Fibroblast of lung (primary cell): ENCODE data around the gene ERCC6L2. TPM values are rescaled to one million over a fixed set of nuclear protein-coding genes. Genes with fewer than 3 reads are reported as not detected.

Experiments used
- DNase-seq, 2 donors: peaks; one replicate each; pipeline versions ENCODE4 v3.0.0 to v3.0.0-alpha.2; 2010; ENCODE audit warnings: low read depth in 2 of 2
- H2AFZ ChIP-seq: 2 replicates; pipeline ENCODE4 v1.5.1; 2012; ENCODE audit warnings: low read length, control low read depth, inconsistent platforms
- H3K27ac ChIP-seq: 2 replicates; pipeline ENCODE4 v1.5.1; 2011; ENCODE audit warnings: low read length, control low read depth; ENCODE audit not compliant: insufficient read depth
- H3K27me3 ChIP-seq: 2 replicates; pipeline ENCODE4 v1.5.1; 2011; ENCODE audit warnings: mild to moderate bottlenecking, low read length; ENCODE audit not compliant: control insufficient read depth, insufficient read depth
- H3K36me3 ChIP-seq: 2 replicates; pipeline ENCODE4 v1.5.1; 2011; ENCODE audit warnings: low read length; ENCODE audit not compliant: control insufficient read depth, insufficient read depth
- H3K4me1 ChIP-seq: 2 replicates; pipeline ENCODE4 v1.5.1; 2011; ENCODE audit warnings: low read length; ENCODE audit not compliant: control insufficient read depth, insufficient read depth; ENCODE audit errors: extremely low read depth
- H3K4me2 ChIP-seq: 2 replicates; pipeline ENCODE4 v1.5.1; 2011; ENCODE audit warnings: low read length, control low read depth; ENCODE audit not compliant: insufficient read depth; ENCODE audit errors: extremely low read depth
- H3K4me3 ChIP-seq, 4 experiments: fragments of 200-600 bp in 1 of 4; sonication (generic) in 1 of 4; replicated peaks in 1 of 4; 2 replicates each; pipeline ENCODE4 v1.5.1; 2011 to 2016; ENCODE audit warnings: low read length in 4 of 4, low read depth in 3 of 4, mild to moderate bottlenecking in 3 of 4, control low read depth in 2 of 4, inconsistent platforms in 1 of 4, mixed read lengths in 1 of 4; ENCODE audit not compliant: insufficient read depth in 1 of 4; ENCODE audit errors: control extremely low read depth in 1 of 4
- H3K79me2 ChIP-seq: 2 replicates; pipeline ENCODE4 v1.5.1; 2012; ENCODE audit warnings: mild to moderate bottlenecking, low read length, inconsistent platforms; ENCODE audit not compliant: control insufficient read depth, insufficient read depth
- H3K9ac ChIP-seq: 2 replicates; pipeline ENCODE4 v1.5.1; 2011; ENCODE audit warnings: mild to moderate bottlenecking, low read length, control low read depth; ENCODE audit not compliant: insufficient read depth
- H3K9me3 ChIP-seq: 2 replicates; pipeline ENCODE4 v1.5.1; 2012; ENCODE audit warnings: low read depth, low read length; ENCODE audit not compliant: control insufficient read depth, insufficient read depth
- H4K20me1 ChIP-seq: 2 replicates; pipeline ENCODE4 v1.5.1; 2011; ENCODE audit warnings: low read length; ENCODE audit not compliant: control insufficient read depth, insufficient read depth; ENCODE audit errors: extremely low read depth
- CTCF ChIP-seq, 2 donors: IDR thresholded peaks in 1 of 2; conservative IDR thresholded peaks in 1 of 2; 1 replicate in 1 of 2; 2 replicates in 1 of 2; pipeline ENCODE4 v1.5.1; 2011 to 2012; ENCODE audit warnings: low read length in 2 of 2, control low read depth in 1 of 2, inconsistent platforms in 1 of 2, low read depth in 1 of 2, mild to moderate bottlenecking in 1 of 2
- EZH2 ChIP-seq: IDR thresholded peaks from 2 replicates; pipeline ENCODE4 v1.5.1; 2012; ENCODE audit warnings: low read length, control low read depth, mild to moderate bottlenecking; ENCODE audit errors: missing control alignments
- polyA plus RNA-seq, 2 donors: library from polyadenylated mRNA; depleted of rRNA in 1 of 2; stranded (reverse) in 1 of 2; unstranded in 1 of 2; fragments of >200 nt; gene quantifications; 2 replicates each; pipeline ENCODE4 v1.2.1, GENCODE V29; 2011 to 2012; ENCODE audit warnings: missing spikeins in 1 of 2
- total RNA-seq: library from RNA; depleted of rRNA; stranded (reverse); fragments of >200 nt; gene quantifications from 2 replicates; pipeline ENCODE4 v1.2.1, GENCODE V29; 2014

The ERCC6L2 gene
- total and polyA plus RNA-seq, 2 donors (not counting 1 experiment from before 2014, with no cell fraction given) = 45.0 to 117 TPM

GRCh38 chr9:95966306-95966705, 90.8 kb downstream of the ERCC6L2 start:
- H3K27ac ChIP-seq = no peak overlapping the region
- no peaks in the 10 kb centered on the region for H4K20me1 ChIP-seq
- H3K79me2 ChIP-seq = no peaks in the 10 kb centered on the region
- H3K4me2 ChIP-seq = no peak overlapping the region
- peaks cover 2% of the 10 kb centered on the region for H3K36me3 ChIP-seq
- H3K4me3 ChIP-seq = no peak overlapping the region
- peak in 1 of 2 donors; percentile 42 for DNase-seq
- no peak overlapping the region for H2AFZ ChIP-seq
- no peaks in the 10 kb centered on the region for H3K27me3 ChIP-seq
- TF ChIP-seq CTCF (conservative IDR thresholded peaks at IDR 0.05 in 1 of 2, IDR thresholded peaks at IDR 0.05 in 1 of 2; ENCODE audit: low read depth in 1 of 2, low read length in 2 of 2) (no peak), EZH2 (no peak)
- no peak overlapping the region for H3K9ac ChIP-seq
- no peaks in the 10 kb centered on the region for H3K4me1 ChIP-seq
- H3K9me3 ChIP-seq = no peaks in the 10 kb centered on the region

- no peak for DNase-seq
- TF ChIP-seq CTCF (conservative IDR thresholded peaks at IDR 0.05 in 1 of 2, IDR thresholded peaks at IDR 0.05 in 1 of 2; ENCODE audit: low read depth in 1 of 2, low read length in 2 of 2) (no peak), EZH2 (no peak)
- Histone ChIP-seq H3K4me3 (no peak overlapping the region), H2AFZ (no peak overlapping the region), H3K4me2 (no peak overlapping the region), H3K9me3 (no peaks in the 10 kb centered on the region), H3K27ac (no peak overlapping the region), H3K9ac (no peak overlapping the region), H3K27me3 (no peaks in the 10 kb centered on the region), H3K79me2 (no peaks in the 10 kb centered on the region), H3K4me1 (no peaks in the 10 kb centered on the region), H4K20me1 (no peaks in the 10 kb centered on the region), H3K36me3 (peaks cover 4% of the 10 kb centered on the region)
Measured at GRCh38 chr9:95970317-95970716, 94.8 kb downstream of the ERCC6L2 start.

- Histone ChIP-seq H3K36me3 (peaks cover 4% of the 10 kb centered on the region), H3K27ac (no peak overlapping the region), H3K27me3 (no peaks in the 10 kb centered on the region), H3K4me2 (no peak overlapping the region), H3K4me1 (no peaks in the 10 kb centered on the region), H3K79me2 (no peaks in the 10 kb centered on the region), H3K9ac (no peak overlapping the region), H4K20me1 (no peaks in the 10 kb centered on the region), H3K9me3 (no peaks in the 10 kb centered on the region), H3K4me3 (no peak overlapping the region), H2AFZ (no peak overlapping the region)
- no peak for DNase-seq
- TF ChIP-seq EZH2 = no peak
- no peak for TF ChIP-seq CTCF (conservative IDR thresholded peaks at IDR 0.05 in 1 of 2, IDR thresholded peaks at IDR 0.05 in 1 of 2; ENCODE audit: low read depth in 1 of 2, low read length in 2 of 2)
Measured at GRCh38 chr9:95971815-95972214, 96.3 kb downstream of the ERCC6L2 start.
